NCI-H774 (cell line): ENCODE measurements around the gene CTNND1.
"Not testable (repeated sequence)": the region's sequence is repeated elsewhere in the genome, so short reads cannot be mapped to it uniquely, and the experiment has no call there.

Experiments used
- DNase-seq: peaks from one replicate; lab custom pipeline; 2025; lab: John Stamatoyannopoulos, UW

Gene CTNND1

GRCh38 chr11:57761301-57762234, at the start of gene CTNND1:
CTNND1 (plus strand) TSS chr11:57761802; CDS start chr11:57791479, 29,677 bp downstream.
- peak; percentile 87 for DNase-seq

- DNase-seq, result peak; percentile 96
Observed at GRCh38 chr11:57712256-57713150, 49.1 kb upstream of the CTNND1 start, which contains the start of gene TMX2. TMX2 (plus strand) TSS chr11:57712593; CDS start chr11:57712619, 26 bp downstream.

GRCh38 chr11:57713835-57714234, 47.8 kb upstream of the CTNND1 start:
- DNase-seq, result no peak

- DNase-seq, result not testable (repeated sequence)
Observed at GRCh38 chr11:57716726-57717125, 44.9 kb upstream of the CTNND1 start.

- no peak for DNase-seq
Observed at GRCh38 chr11:57727185-57727584, 34.4 kb upstream of the CTNND1 start.

- DNase-seq, result no peak
Observed at GRCh38 chr11:57728829-57729228, 32.8 kb upstream of the CTNND1 start.

GRCh38 chr11:57729479-57729878, 32.1 kb upstream of the CTNND1 start:
- no peak for DNase-seq

GRCh38 chr11:57732661-57733060, 28.9 kb upstream of the CTNND1 start:
- no peak for DNase-seq

GRCh38 chr11:57735619-57736298, 25.8 kb upstream of the CTNND1 start:
- DNase-seq, result no peak

GRCh38 chr11:57741132-57742086, 20.2 kb upstream of the CTNND1 start, which contains the start of gene SELENOH:
SELENOH (plus strand) TSS chr11:57741491; CDS start chr11:57741596, 105 bp downstream.
- DNase-seq, result peak; percentile 94

GRCh38 chr11:57742087-57742452, 19.5 kb upstream of the CTNND1 start:
- DNase-seq, result no peak

GRCh38 chr11:57744357-57744756, 17.2 kb upstream of the CTNND1 start:
- DNase-seq, result no peak

- DNase-seq, result no peak
Observed at GRCh38 chr11:57745206-57745605, 16.4 kb upstream of the CTNND1 start.

GRCh38 chr11:57746920-57747319, 14.7 kb upstream of the CTNND1 start:
- DNase-seq, result no peak

GRCh38 chr11:57751176-57751575, 10.4 kb upstream of the CTNND1 start:
- DNase-seq, result no peak

GRCh38 chr11:57751676-57752253, 9.8 kb upstream of the CTNND1 start, which contains the start of gene BTBD18:
BTBD18 (minus strand) TSS chr11:57751819; CDS start chr11:57751188, 631 bp downstream.
- DNase-seq, result no peak

GRCh38 chr11:57752954-57753353, 8.6 kb upstream of the CTNND1 start:
- no peak for DNase-seq

GRCh38 chr11:57758174-57758573, 3.4 kb upstream of the CTNND1 start:
- DNase-seq, result no peak

GRCh38 chr11:57762235-57762861, 746 bp downstream of the CTNND1 start:
- no peak for DNase-seq

GRCh38 chr11:57763568-57763967, 2.0 kb downstream of the CTNND1 start:
- DNase-seq, result no peak
